HG02885 (cell line): ENCODE data around the gene SMYD3.
"Not testable (repeated sequence)": the region's sequence is repeated elsewhere in the genome, so short reads cannot be mapped to it uniquely, and the experiment has no call there.

Experiments used
- ATAC-seq: cut with Tn5 transposase; IDR thresholded peaks from one replicate; pipeline ENCODE4 v1.9.1; 2021; ENCODE audit warnings: mild to moderate bottlenecking; ENCODE audit not compliant: unreplicated experiment, poor library complexity

SMYD3 gene

GRCh38 chr1:246086191-246086590 lies 420.9 kb downstream of the SMYD3 start:
- no peak for ATAC-seq

- no peak for ATAC-seq
These were observed 423.7 kb downstream of the SMYD3 start for GRCh38 chr1:246083416-246083815.

GRCh38 chr1:246081856-246082668 lies 425.0 kb downstream of the SMYD3 start:
- ATAC-seq = no peak

GRCh38 chr1:246081138-246081702 lies 425.9 kb downstream of the SMYD3 start:
- ATAC-seq = no peak

- no peak for ATAC-seq
These were observed 427.0 kb downstream of the SMYD3 start for GRCh38 chr1:246080031-246080430.

GRCh38 chr1:246078888-246079252 lies 428.2 kb downstream of the SMYD3 start:
- no peak for ATAC-seq

- ATAC-seq = no peak
These were observed 428.8 kb downstream of the SMYD3 start for GRCh38 chr1:246078126-246078887.

- no peak for ATAC-seq
These were observed 429.6 kb downstream of the SMYD3 start for GRCh38 chr1:246077476-246077875.

- no peak for ATAC-seq
These were observed 432.7 kb downstream of the SMYD3 start for GRCh38 chr1:246074421-246074820.

- ATAC-seq = no peak
These were observed 434.6 kb downstream of the SMYD3 start for GRCh38 chr1:246072456-246072955.

GRCh38 chr1:246071981-246072380 lies 435.1 kb downstream of the SMYD3 start:
- ATAC-seq = not testable (repeated sequence)

GRCh38 chr1:246071561-246071960 lies 435.5 kb downstream of the SMYD3 start:
- ATAC-seq = not testable (repeated sequence)

- ATAC-seq = no peak
These were observed 437.5 kb downstream of the SMYD3 start for GRCh38 chr1:246069581-246069980.

GRCh38 chr1:246068619-246069509 lies 438.2 kb downstream of the SMYD3 start:
- ATAC-seq = no peak

- no peak for ATAC-seq
These were observed 438.9 kb downstream of the SMYD3 start for GRCh38 chr1:246068217-246068512.

GRCh38 chr1:246067432-246068216 lies 439.5 kb downstream of the SMYD3 start:
- ATAC-seq = no peak

GRCh38 chr1:246066573-246066972 lies 440.5 kb downstream of the SMYD3 start:
- no peak for ATAC-seq

GRCh38 chr1:246065592-246065991 lies 441.5 kb downstream of the SMYD3 start:
- ATAC-seq = no peak

- ATAC-seq = no peak
These were observed 442.2 kb downstream of the SMYD3 start for GRCh38 chr1:246064891-246065290.
